ENCODE data around the gene KLHL28.

Gene KLHL28

DNA sequence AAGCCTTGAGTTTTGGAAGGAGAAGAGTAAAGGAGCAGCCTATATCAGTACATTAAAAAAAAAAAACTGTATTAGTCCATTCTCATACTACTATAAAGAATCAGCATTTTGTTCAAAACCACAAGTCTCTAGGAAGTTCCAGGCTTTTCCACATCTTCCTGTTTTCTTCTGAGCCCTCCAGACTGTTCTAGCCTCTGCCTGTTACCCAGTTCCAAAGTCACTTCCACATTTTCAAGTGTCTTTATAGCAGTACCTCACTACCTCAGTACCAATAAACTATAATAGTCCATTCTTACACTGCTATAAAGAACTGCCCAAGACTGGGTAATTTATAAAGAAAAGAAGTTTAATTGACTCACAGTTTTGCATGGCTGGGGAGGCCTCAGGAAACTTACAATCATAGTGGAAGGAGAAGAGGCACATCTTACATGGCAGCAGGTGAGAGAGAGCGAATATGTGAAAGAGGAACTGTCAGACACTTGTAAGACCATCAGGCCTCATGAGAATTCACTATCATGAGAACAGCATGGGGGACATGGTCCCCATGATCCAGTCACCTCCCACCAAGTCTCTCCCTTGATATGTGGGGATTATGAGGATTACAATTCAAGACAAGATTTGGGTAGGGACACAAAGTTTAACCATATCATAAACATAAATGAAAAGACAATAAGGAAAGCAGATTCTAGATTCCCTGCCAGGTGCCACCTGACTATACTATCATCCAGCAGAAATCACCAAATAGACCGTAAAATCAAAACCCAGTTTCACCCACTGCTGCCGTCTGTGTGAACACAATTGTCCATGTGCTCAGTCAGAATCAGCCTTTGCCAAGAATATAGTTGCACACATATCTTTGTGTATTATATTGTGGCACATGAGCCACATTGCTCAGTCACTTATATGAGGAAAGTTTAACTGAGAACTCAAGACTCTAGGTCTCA is 28.0 kb upstream of the KLHL28 start:
- TF ChIP-seq, protein P1, sequence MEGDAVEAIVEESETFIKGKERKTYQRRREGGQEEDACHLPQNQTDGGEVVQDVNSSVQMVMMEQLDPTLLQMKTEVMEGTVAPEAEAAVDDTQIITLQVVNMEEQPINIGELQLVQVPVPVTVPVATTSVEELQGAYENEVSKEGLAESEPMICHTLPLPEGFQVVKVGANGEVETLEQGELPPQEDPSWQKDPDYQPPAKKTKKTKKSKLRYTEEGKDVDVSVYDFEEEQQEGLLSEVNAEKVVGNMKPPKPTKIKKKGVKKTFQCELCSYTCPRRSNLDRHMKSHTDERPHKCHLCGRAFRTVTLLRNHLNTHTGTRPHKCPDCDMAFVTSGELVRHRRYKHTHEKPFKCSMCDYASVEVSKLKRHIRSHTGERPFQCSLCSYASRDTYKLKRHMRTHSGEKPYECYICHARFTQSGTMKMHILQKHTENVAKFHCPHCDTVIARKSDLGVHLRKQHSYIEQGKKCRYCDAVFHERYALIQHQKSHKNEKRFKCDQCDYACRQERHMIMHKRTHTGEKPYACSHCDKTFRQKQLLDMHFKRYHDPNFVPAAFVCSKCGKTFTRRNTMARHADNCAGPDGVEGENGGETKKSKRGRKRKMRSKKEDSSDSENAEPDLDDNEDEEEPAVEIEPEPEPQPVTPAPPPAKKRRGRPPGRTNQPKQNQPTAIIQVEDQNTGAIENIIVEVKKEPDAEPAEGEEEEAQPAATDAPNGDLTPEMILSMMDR (IDR thresholded peaks at IDR 0.05; ENCODE audit: low read depth, low read length, missing control alignments), result no peak
- in situ Hi-C loops (cut with HindIII; ENCODE audit: low pct_ligation_motif_present, low sequenced_read_pairs), result no loop called here
- Histone ChIP-seq H3K36me3 (replicated peaks) (no peaks in the 10 kb centered on the region), H3K27me3 (replicated peaks) (no peaks in the 10 kb centered on the region), H3K27ac (no peak overlapping the region), H3K4me3 (ENCODE audit: low read depth, low read length) (no peak overlapping the region)
- DNase-seq, result no peak

DNA sequence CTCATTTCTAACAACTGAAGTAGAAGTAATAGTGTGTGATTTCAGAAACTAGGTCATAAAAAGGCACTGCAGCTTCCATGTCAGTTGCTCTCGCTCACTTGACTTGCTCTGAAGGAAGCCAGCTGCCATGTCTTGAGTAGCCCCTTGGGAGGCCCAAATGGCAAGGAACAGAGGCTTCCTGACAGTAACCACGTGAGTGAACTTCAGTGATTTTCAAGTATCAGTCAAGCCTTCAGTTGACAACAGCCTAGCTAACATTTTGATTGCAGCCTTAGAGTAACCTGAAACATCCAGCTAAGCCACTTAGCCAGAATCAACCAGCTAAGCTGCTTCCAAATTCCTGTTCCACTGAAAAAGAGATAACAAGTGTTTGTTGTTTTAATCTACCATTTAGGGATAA is 26.9 kb upstream of the KLHL28 start:
- no peaks in the 10 kb centered on the region for H3K36me3 ChIP-seq (replicated peaks)
- in situ Hi-C loops (cut with HindIII; ENCODE audit: low pct_ligation_motif_present, low sequenced_read_pairs), result no loop called here
- H3K4me3 ChIP-seq (ENCODE audit: low read depth, low read length), result no peak overlapping the region
- H3K27me3 ChIP-seq (replicated peaks), result no peaks in the 10 kb centered on the region
- no peak overlapping the region for H3K27ac ChIP-seq
- no peak for DNase-seq
- TF ChIP-seq, protein P1 (IDR thresholded peaks at IDR 0.05; ENCODE audit: low read depth, low read length, missing control alignments), result no peak

GRCh38 chr14:44982594-44982993 is 20.8 kb upstream of the KLHL28 start:
- H3K36me3 ChIP-seq (replicated peaks), result no peaks in the 10 kb centered on the region
- H3K27ac ChIP-seq, result no peak overlapping the region
- TF ChIP-seq, protein P1 (IDR thresholded peaks at IDR 0.05; ENCODE audit: low read depth, low read length, missing control alignments), result no peak
- DNase-seq, result no peak
- H3K4me3 ChIP-seq (ENCODE audit: low read depth, low read length), result no peak overlapping the region
- in situ Hi-C loops (cut with HindIII; ENCODE audit: low pct_ligation_motif_present, low sequenced_read_pairs), result no loop called here
- H3K27me3 ChIP-seq (replicated peaks), result no peaks in the 10 kb centered on the region

DNA sequence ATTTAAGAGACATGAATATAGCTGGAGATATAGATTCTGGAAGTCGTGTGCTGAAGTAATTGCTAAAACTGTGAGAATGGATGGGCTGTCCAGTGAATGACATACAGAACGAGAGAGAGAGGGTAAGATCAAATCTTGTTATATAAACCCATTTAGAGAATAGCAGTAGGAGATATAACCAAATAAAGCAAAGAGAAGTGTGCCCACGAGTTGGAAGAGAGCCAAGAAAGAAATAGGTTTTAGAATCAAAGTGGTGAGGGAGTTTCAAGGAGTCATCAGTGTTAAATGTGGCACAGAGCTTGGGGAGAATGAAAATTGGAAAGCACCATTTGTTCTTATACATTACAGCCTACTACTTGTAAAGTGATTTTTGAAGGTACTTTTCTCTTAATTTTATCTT is 19.5 kb upstream of the KLHL28 start:
- TF ChIP-seq, protein P1 (IDR thresholded peaks at IDR 0.05; ENCODE audit: low read depth, low read length, missing control alignments), result no peak
- no peak overlapping the region for H3K4me3 ChIP-seq (ENCODE audit: low read depth, low read length)
- in situ Hi-C loops (cut with HindIII; ENCODE audit: low pct_ligation_motif_present, low sequenced_read_pairs), result no loop called here
- no peaks in the 10 kb centered on the region for H3K36me3 ChIP-seq (replicated peaks)
- no peak for DNase-seq
- H3K27ac ChIP-seq, result no peak overlapping the region
- H3K27me3 ChIP-seq (replicated peaks), result no peaks in the 10 kb centered on the region

DNA sequence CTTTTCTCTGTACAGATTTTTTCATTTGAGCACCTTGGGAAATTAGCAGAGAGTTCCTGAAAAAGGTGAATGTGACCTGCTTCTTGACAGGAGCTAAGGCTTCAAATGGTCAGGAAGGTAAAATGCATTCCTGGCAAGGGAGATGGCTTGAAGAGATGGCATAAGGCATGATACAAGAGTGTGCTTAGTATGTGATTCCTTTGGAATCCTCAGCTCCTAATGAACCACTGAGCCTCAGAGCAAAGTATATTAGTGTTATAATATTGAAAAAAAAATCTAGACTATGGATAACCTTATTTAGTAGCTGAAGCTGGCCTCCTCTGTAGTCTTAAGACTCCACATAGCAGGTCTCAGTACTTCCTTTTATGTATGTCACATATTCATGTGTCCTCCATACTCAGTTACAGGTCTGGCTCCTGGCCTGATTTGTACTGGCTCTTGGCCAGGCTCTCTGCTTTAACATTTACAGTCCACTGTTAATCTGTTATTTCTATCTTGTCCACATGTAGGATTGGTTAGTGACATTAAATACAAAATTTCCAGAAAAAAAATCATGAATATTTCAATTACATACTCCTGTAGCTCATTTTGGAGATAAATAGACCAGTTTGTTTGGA is 18.1 kb upstream of the KLHL28 start:
- no peaks in the 10 kb centered on the region for H3K36me3 ChIP-seq (replicated peaks)
- H3K4me3 ChIP-seq (ENCODE audit: low read depth, low read length), result no peak overlapping the region

More for the DNA sequence above, 18.1 kb upstream of the KLHL28 start:
- in situ Hi-C loops (cut with HindIII; ENCODE audit: low pct_ligation_motif_present, low sequenced_read_pairs), result no loop called here
- Histone ChIP-seq H3K27ac (no peak overlapping the region), H3K27me3 (replicated peaks) (no peaks in the 10 kb centered on the region)
- DNase-seq, result no peak
- TF ChIP-seq, protein P1 (IDR thresholded peaks at IDR 0.05; ENCODE audit: low read depth, low read length, missing control alignments), result no peak

Measured in brain microvascular endothelial cell (primary cell).